ENCODE results near the gene GRB10. TPM values are rescaled to one million over a fixed set of nuclear protein-coding genes. Genes with fewer than 3 reads are reported as not detected.
"Not testable (repeated sequence)": the region's sequence is repeated elsewhere in the genome, so short reads cannot be mapped to it uniquely, and the experiment has no call there.

Gene GRB10
- total RNA-seq, 1 donor from 2014 or later = 54.9 TPM

- no peak for ATAC-seq
- DNase-seq (ENCODE audit: low spot score) = no peak
These were observed 31.6 kb downstream of the GRB10 start for GRCh38 chr7:50751146-50751545.

DNA sequence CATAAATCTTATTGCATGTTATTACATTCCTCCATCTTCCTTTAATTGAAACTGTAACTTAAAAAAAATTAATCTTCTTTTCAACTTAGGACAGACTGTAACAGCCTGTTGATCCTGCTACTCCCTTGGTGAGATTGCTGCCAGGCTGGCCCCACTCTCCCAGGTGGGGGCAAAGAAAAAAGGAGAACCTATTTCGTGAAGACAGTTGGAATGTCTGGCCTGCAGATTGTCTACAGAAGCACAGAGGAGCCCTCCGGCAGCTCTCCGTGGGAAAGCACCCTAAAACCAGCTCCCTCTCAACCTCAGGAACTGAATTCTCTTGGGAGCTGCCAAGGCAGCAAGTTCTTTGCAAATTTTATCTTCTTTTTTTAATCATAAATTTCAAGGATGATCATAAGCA lies 32.8 kb downstream of the GRB10 start:
- ATAC-seq = no peak
- no peak for DNase-seq (ENCODE audit: low spot score)

- ATAC-seq (no peak), DNase-seq (ENCODE audit: low spot score) (no peak)
These were observed 34.2 kb downstream of the GRB10 start for GRCh38 chr7:50748472-50748871.

DNA sequence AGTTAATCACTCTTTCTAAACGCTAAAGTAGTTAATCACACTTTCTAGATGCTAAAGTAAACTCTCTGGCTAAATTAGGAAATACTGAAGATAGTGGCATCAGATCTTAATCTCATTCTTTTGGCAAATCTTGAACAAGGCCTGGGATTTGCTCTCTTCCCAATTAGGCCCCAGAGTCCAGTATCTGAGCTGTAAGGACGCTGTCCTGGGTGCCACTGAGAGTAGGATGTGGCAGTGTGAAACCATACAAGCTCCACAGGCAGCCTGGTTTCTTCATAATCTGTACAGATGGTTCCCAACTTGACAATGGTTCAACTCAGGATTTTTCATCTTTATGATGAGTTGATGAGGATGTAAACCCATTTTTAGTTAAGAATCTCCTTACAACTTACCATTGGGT lies 36.9 kb downstream of the GRB10 start:
- DNase-seq (ENCODE audit: low spot score) (no peak), ATAC-seq (no peak)

DNA sequence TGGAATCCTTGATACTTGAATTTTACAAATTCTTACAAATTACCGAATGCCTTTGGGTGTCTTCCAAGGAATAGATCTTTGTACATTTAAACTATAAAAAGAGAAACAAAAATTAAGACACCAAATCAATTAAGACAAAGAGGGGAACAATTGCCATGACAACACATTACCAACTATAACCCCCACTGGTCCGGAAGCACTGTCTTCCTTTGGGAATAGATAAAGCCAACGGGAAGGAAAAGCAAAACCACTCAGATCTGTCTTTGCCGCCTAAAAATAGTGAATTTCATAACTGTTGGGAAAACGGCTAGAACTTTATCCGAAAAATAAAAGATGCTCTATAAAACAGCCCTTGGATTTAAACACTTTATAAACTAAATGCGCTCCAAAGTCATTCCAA lies 37.4 kb downstream of the GRB10 start:
- ATAC-seq (no peak), DNase-seq (ENCODE audit: low spot score) (no peak)

DNA sequence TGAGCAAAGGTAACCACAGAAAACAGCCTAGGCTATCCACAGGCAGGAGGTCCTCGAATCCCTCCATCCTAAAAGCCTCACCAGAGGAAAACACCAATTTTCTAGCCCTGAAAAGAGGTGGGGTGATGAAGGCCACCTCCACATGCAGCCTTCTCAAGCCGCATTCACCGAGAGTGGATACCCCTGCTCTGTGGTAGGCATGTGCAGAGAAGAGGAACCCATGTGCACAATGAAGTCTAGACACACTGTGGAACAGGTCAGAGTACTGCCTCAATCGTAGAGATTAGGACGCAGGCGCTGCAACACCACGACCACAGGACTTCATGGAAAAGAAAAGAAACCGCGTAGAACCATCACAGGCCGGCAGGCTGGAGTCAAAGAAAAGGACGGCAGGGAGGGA lies 38.8 kb downstream of the GRB10 start:
- ATAC-seq = no peak
- DNase-seq (ENCODE audit: low spot score) = no peak

GRCh38 chr7:50743016-50743415 lies 39.7 kb downstream of the GRB10 start:
- ATAC-seq (no peak), DNase-seq (ENCODE audit: low spot score) (no peak)

- no peak for ATAC-seq
These were observed 40.3 kb downstream of the GRB10 start for GRCh38 chr7:50742401-50742800.

DNA sequence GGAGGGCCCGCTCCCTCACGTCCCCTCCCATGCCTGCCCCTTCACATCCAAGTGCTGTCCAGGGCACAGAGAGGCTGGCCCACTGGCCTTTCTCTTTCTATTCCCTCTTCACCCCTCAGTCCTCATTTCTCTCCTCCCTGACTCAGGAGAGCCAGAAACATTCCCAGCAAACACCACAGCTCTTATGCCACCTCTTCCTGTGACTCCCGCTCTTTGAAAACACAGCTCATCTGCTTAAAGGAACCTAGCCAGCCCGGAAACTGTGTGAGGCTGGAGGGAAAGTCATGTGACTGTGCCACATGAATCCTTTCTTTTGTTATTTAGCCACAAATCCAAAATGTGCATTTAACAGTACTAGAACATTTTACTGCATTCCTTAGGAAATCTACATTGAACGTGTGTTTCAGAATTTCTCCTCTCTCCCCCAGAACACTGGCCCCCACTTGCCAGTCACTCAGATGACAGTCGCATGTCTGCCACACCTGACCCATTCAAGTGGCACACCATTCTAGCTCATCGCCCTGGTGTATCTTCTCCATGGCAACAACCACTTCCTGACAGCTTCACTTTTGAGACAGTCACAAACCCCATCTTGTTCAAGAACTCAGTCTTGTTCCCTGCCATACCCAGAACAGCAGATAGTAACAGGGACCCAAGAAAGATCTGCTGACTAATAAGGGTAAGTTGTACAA lies 42.8 kb downstream of the GRB10 start:
- DNase-seq (ENCODE audit: low spot score) = peak; percentile 43
- ATAC-seq = peak; percentile 53

More at GRCh38 chr7:50742401-50742800, 40.3 kb downstream of the GRB10 start:
- DNase-seq (ENCODE audit: low spot score) = no peak

DNA sequence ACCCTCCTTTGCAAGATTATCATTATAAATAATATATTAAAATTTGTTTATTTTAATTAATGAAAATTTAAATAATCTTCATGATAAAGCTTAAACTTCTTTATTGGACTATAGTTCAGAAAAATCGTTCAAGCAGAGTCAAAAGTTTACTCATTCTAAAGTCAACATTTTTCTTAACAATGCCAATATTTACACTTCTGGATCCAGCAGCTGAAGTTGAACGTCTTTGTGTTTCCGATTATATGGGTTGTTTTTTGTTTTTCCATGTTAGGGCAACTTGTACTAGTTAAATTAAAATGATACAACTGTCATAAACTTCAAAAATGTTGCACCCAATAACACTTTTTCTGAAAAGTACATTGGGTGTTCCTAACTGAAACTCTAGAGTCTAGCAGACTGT lies 43.8 kb downstream of the GRB10 start:
- ATAC-seq = peak; percentile 75
- DNase-seq (ENCODE audit: low spot score) = no peak

DNA sequence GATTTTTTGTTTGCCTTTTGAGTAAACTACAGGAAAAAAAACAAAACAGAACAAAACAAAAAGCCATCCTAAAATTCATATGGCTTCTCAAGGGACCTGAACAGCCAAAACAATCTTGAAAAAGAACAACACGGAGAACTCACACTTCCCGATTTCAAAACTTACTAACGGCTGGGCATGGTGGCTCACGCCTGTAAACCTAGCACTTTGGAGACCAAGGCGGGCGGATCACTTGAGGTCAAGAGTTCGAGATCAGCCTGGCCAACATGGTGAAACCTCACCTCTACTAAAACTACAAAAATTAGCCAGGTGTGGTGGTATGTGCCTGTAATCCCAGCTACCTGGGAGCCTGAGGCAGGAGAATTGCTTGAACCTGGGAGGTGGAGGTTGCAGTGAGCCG lies 46.9 kb downstream of the GRB10 start:
- ATAC-seq = not testable (repeated sequence)
- DNase-seq (ENCODE audit: low spot score) = peak; percentile 30

- ATAC-seq (no peak), DNase-seq (ENCODE audit: low spot score) (no peak)
These were observed 47.4 kb downstream of the GRB10 start for GRCh38 chr7:50735333-50735732.

DNA sequence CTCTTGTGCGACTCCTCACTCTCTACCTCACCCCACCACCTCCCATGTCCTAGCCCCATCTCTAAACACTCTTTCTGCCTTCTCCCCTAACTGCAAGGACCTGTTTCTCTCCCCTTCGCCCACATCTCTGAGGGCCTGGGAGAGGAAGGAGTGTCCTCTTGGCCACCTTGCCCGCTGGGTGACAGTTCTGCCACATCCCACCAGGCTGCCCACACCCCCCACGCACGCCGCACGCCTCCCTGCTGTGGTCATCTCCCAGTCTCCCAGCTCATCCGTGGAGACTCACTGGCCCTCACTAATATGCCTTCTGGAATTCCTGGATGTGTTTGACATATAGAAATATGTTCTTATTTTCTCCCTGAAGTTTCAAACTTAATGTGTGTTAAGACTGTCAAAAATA lies 48.5 kb downstream of the GRB10 start:
- no peak for ATAC-seq
- peak; percentile 26 for DNase-seq (ENCODE audit: low spot score)

DNA sequence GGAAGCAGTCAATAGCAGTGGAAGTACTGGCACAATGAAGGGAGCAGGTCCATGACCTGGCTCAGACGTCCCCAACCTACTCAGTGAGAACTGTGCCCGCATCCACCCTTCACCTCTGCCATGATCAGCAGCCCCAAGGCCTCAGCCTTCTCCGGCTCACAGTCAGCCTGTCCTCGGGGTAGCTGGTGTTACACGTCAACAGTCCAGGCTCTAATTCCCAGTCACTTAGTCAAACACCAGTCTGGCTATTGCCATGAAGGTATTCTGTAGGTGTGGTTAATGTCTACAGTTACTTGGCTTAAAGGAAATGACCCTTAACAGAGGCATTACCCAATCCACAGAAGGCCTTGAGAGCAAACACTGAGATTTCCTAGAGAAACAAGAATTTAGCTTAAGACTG lies 49.1 kb downstream of the GRB10 start:
- ATAC-seq = peak; percentile 13
- peak; percentile 44 for DNase-seq (ENCODE audit: low spot score)

DNA sequence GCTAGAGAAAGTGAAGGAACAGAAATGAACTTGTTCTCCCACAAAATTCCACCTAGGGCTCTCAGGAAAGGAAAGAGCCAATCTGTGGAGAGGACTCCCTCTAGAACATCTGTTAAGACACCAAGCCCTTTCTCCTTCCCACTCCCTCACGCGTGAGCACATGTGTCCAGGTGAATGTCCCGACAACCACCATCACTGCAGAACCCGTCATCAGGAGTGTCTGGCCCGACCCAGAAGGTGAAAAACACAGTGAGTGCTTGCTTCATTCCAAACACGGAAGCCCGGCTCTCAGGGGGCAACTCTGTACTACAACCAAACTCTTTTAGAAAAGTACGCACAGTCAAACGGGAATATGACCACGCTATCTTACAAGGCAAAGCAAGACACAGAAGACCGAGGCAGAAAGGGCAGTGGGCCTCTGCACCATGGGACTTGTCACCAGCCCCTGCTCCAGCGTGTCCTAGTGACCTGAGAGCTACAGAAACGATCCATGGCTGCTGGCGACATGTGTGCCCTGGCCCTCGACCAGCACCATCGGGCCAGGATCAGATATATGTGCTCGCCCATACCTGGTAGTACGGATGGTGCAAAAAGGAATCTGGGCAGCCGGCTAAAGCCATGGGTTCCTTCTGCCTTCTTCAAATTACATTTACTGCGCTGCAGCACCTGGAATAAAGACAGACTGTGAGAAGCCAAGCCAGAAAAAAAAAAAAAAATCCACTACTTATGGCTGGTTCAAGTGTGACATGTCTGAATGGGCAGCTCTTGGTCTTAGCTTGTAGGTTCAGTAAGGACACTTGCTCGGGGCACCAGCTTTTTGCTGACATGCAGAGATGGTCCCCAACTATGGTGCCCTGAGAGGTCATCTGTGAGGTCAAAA lies 50.8 kb downstream of the GRB10 start:
- peak; percentile 53 for DNase-seq (ENCODE audit: low spot score)
- peak; percentile 58 for ATAC-seq

DNA sequence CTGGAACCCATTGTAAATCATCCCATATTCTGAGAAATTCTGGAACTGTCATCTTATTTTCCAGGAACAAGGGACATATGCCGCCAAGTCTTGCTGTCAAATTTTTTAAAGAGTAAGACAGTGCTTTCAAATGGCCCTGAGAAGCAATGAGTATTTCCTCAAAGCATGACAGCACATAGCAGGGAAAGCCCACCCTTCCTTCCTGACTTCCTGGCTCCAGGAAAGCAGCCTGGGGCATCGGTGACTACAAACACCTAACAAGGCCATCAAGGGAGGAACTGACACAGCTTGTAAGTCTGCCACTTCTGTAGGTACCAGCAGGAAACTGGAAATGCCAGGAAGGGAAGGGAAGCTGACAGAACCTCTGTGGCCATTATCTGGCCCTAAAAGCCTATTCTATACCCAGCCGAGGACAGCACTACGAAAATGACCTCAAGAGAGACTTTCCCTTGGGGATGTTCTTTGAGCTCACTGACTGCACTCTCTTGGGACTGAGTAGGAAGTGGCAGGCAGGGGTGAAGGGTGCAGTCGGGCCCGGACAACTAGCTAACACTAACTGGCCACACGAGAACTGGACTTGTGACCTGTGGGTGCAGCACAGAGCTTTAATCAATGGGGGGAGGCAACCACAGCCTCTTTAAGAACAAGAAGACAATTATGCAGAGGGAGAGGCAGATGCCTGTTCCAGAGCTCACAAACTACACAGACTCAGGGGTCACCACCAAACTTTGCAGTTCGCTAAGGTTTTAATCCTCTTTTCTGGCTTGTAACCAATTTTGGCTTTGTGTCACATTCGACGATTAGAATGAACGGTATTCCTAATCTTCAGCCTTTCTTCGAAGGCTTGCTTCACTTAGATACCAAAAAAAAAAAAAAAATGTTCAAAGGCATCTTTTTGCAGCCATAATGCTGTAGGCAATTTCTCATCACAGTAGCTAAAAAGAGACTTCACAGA lies 52.0 kb downstream of the GRB10 start:
- ATAC-seq (peak; percentile 83), DNase-seq (ENCODE audit: low spot score) (peak; percentile 65)

- ATAC-seq (no peak), DNase-seq (ENCODE audit: low spot score) (no peak)
These were observed 52.7 kb downstream of the GRB10 start for GRCh38 chr7:50729962-50730361.

DNA sequence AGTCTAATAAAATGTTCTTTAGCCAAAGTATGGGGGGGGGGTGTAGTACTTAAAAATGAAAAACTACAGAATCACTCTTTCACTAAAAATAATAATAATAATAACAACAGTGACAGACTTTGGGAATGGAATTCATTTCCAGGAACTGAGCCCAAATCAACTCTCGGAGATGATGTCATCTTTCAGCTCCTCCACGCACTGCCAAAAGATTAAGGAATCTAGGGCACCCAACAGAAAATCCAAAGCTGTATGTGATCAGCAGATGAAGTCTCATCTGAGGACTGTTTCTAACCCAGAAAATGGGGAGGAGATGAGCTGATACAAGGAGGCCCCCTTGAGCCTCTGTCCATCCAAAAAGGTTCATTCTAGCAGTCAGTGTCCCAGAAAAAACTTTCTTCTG lies 54.5 kb downstream of the GRB10 start:
- ATAC-seq (peak; percentile 41), DNase-seq (ENCODE audit: low spot score) (peak; percentile 36)

DNA sequence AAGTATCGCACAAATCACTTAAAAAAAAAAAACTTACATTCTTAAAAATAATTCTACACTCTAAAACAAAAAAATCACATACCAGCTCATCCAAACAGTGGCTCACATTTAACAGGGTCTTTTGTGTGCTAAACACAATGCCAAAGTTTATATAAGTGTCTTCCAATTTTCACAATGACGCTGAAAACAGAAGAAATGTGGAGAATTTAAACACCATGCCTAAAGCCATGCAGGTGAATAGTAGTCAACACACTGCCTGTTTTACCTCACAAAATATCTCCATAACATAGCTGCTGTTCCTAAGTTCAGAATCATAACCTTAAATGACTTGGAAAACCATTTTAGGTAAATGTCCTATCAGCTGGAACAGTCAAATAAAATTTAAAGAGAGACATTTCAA lies 55.0 kb downstream of the GRB10 start:
- ATAC-seq = no peak
- no peak for DNase-seq (ENCODE audit: low spot score)

DNA sequence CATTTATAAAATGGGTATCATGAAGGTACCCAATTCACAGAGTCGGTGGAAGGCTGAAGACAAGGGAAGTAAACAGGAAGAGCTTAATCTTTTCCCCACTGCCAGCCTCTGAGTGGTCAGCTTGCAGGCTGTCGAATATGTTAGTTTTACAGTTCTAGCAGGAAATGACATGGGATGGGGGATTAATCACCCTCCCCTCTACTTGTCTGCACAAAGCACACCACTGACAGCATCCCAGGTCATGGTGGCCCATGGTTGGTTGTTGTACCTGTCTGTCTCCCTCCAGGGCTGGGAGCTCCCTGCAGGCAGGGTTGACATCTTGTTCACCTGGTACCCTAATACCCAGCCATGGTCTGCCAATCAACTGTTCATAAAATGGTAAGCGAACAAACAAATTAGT lies 55.6 kb downstream of the GRB10 start:
- DNase-seq (ENCODE audit: low spot score) (peak; percentile 40), ATAC-seq (no peak)

- DNase-seq (ENCODE audit: low spot score) = no peak
- peak; percentile 67 for ATAC-seq
These were observed 56.9 kb downstream of the GRB10 start for GRCh38 chr7:50725774-50726173.
